ENCODE measurements around the gene SLC45A3. TPM values are rescaled to one million over a fixed set of nuclear protein-coding genes. Genes with fewer than 3 reads are reported as not detected.

Gene SLC45A3
- total RNA-seq, 1 experiment from 2014 or later, result 12.3 TPM

GRCh38 chr1:205704903-205705302 lies 24.6 kb upstream of the SLC45A3 start (continued):
- TF ChIP-seq, protein P1, sequence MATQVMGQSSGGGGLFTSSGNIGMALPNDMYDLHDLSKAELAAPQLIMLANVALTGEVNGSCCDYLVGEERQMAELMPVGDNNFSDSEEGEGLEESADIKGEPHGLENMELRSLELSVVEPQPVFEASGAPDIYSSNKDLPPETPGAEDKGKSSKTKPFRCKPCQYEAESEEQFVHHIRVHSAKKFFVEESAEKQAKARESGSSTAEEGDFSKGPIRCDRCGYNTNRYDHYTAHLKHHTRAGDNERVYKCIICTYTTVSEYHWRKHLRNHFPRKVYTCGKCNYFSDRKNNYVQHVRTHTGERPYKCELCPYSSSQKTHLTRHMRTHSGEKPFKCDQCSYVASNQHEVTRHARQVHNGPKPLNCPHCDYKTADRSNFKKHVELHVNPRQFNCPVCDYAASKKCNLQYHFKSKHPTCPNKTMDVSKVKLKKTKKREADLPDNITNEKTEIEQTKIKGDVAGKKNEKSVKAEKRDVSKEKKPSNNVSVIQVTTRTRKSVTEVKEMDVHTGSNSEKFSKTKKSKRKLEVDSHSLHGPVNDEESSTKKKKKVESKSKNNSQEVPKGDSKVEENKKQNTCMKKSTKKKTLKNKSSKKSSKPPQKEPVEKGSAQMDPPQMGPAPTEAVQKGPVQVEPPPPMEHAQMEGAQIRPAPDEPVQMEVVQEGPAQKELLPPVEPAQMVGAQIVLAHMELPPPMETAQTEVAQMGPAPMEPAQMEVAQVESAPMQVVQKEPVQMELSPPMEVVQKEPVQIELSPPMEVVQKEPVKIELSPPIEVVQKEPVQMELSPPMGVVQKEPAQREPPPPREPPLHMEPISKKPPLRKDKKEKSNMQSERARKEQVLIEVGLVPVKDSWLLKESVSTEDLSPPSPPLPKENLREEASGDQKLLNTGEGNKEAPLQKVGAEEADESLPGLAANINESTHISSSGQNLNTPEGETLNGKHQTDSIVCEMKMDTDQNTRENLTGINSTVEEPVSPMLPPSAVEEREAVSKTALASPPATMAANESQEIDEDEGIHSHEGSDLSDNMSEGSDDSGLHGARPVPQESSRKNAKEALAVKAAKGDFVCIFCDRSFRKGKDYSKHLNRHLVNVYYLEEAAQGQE (IDR thresholded peaks at IDR 0.05; ENCODE audit: low read depth), result no peak
- TF ChIP-seq CBX3 (IDR thresholded peaks at IDR 0.05; ENCODE audit: low read depth) (no peak), POLR2AphosphoS5 (IDR thresholded peaks at IDR 0.05; ENCODE audit: low read depth, low read length) (no peak), SIN3A (IDR thresholded peaks at IDR 0.05; ENCODE audit: low read depth) (no peak), POLR2A (IDR thresholded peaks at IDR 0.05; ENCODE audit: borderline replicate concordance, extremely low read depth, insufficient read depth, insufficient read length) (no peak), RAD21 (IDR thresholded peaks at IDR 0.05; ENCODE audit: low read depth) (no peak)

GRCh38 chr1:205703072-205703471 lies 22.8 kb upstream of the SLC45A3 start:
- ChIA-PET POLR2A (interaction anchor here (0.7 kb wide), 1 partner anchor 18 kb away, joined by 3 read pairs; no protein-coding TSS in a partner anchor), CTCF (interaction anchor here (1.5 kb wide), 1 partner anchor 45 kb away, joined by 5 read pairs; no protein-coding TSS in a partner anchor), RAD21 (ENCODE audit: low non-redundant PET in 1 of 2, low total read pairs in 2 of 2, uncharacterized antibody in 2 of 2, unreplicated experiment in 2 of 2) (interaction anchor here in 1 of 2 experiments (0.7 kb wide), 1 partner anchor 25 kb away, joined by 3 read pairs; no protein-coding TSS in a partner anchor)
- Histone ChIP-seq H3K79me2 (ENCODE audit: insufficient read depth, low read length) (no peaks in the 10 kb centered on the region), H4K20me1 (ENCODE audit: insufficient read depth) (no peaks in the 10 kb centered on the region; the same call in 1 of the 2 replicates), H3K4me1 (ENCODE audit: control insufficient read depth in 1 of 2, insufficient read depth in 2 of 2, low read length in 2 of 2) (no peaks in the 10 kb centered on the region), H3K36me3 (ENCODE audit: control insufficient read depth in 1 of 2, insufficient read depth in 2 of 2, low read length in 2 of 2) (no peaks in the 10 kb centered on the region), H3K4me3 (replicated peaks in 1 of 2; ENCODE audit: low read depth in 1 of 2, low read length in 2 of 2) (no peak overlapping the region), H2AFZ (ENCODE audit: low read depth, low read length, poor library complexity, severe bottlenecking) (no peak overlapping the region), H3K4me2 (ENCODE audit: low read length) (no peak overlapping the region), H3K27ac (ENCODE audit: low read depth, low read length) (no peak overlapping the region), H3K27me3 (ENCODE audit: insufficient read depth, low read length) (no peaks in the 10 kb centered on the region), H3K9me2 (ENCODE audit: insufficient read depth) (no peaks in the 10 kb centered on the region), H3K9me3 (ENCODE audit: control insufficient read depth in 1 of 2, insufficient read depth in 1 of 2, low read depth in 1 of 2, low read length in 2 of 2) (no peaks in the 10 kb centered on the region), H3K9ac (ENCODE audit: low read length) (no peak overlapping the region)
- DNase-seq (ENCODE audit: low read depth, low spot score), result no peak
- ATAC-seq, result no peak
- intact Hi-C loops (cut with micrococcal nuclease), result no loop called here
- TF ChIP-seq RAD21 (IDR thresholded peaks at IDR 0.05; ENCODE audit: low read depth) (no peak), EZH2phosphoT487 (IDR thresholded peaks at IDR 0.05; ENCODE audit: borderline replicate concordance) (no peak), TCF7L2 (IDR thresholded peaks at IDR 0.05; ENCODE audit: borderline replicate concordance, extremely low read depth, insufficient read depth, insufficient read length) (no peak), FOSL1 (IDR thresholded peaks at IDR 0.05; ENCODE audit: low read depth) (no peak), ZNF274 (IDR thresholded peaks at IDR 0.05; ENCODE audit: low read depth, low read length) (no peak), SIN3A (IDR thresholded peaks at IDR 0.05; ENCODE audit: low read depth) (no peak), ATF3 (IDR thresholded peaks at IDR 0.05) (no peak), SP1 (IDR thresholded peaks at IDR 0.05; ENCODE audit: low read depth) (no peak), SRF (IDR thresholded peaks at IDR 0.05; ENCODE audit: low read depth) (no peak), EGR1 (IDR thresholded peaks at IDR 0.05; ENCODE audit: low read depth) (no peak), ELF1 (IDR thresholded peaks at IDR 0.05; ENCODE audit: borderline replicate concordance, low read depth) (no peak), POLR2AphosphoS5 (IDR thresholded peaks at IDR 0.05; ENCODE audit: low read depth, low read length) (no peak), ZFX (IDR thresholded peaks at IDR 0.05) (no peak), CBX3 (IDR thresholded peaks at IDR 0.05; ENCODE audit: low read depth) (no peak), POLR2A (IDR thresholded peaks at IDR 0.05; ENCODE audit: borderline replicate concordance, extremely low read depth, insufficient read depth, insufficient read length) (no peak), CEBPB (IDR thresholded peaks at IDR 0.05; ENCODE audit: low read depth) (no peak), YY1 (IDR thresholded peaks at IDR 0.05; ENCODE audit: extremely low read depth, insufficient replicate concordance, low read depth, low read length) (no peak)
- TF ChIP-seq, protein P2, sequence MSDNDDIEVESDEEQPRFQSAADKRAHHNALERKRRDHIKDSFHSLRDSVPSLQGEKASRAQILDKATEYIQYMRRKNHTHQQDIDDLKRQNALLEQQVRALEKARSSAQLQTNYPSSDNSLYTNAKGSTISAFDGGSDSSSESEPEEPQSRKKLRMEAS (IDR thresholded peaks at IDR 0.05), result no peak
- TF ChIP-seq, protein P3, sequence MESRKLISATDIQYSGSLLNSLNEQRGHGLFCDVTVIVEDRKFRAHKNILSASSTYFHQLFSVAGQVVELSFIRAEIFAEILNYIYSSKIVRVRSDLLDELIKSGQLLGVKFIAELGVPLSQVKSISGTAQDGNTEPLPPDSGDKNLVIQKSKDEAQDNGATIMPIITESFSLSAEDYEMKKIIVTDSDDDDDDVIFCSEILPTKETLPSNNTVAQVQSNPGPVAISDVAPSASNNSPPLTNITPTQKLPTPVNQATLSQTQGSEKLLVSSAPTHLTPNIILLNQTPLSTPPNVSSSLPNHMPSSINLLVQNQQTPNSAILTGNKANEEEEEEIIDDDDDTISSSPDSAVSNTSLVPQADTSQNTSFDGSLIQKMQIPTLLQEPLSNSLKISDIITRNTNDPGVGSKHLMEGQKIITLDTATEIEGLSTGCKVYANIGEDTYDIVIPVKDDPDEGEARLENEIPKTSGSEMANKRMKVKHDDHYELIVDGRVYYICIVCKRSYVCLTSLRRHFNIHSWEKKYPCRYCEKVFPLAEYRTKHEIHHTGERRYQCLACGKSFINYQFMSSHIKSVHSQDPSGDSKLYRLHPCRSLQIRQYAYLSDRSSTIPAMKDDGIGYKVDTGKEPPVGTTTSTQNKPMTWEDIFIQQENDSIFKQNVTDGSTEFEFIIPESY (IDR thresholded peaks at IDR 0.05; ENCODE audit: extremely low read depth, insufficient replicate concordance, low read length), result no peak
- no TSS peak for BruUV-seq (replicated peaks)
